Measurements from ENCODE around the gene RAB36. TPM values are rescaled to one million over a fixed set of nuclear protein-coding genes. Genes with fewer than 3 reads are reported as not detected.
A peak's percentile ranks its signal among the peaks of the same experiment; 100 is the strongest.

Gene RAB36
- total and polyA plus RNA-seq, 12 donors = 4.0 to 13.0 (median 7.2) TPM

GRCh38 chr22:23163665-23164064, 18.4 kb downstream of the RAB36 start:
- Histone ChIP-seq H3K4me3 (no peak overlapping the region), H3K9me3 (replicated peaks in 1 of 3) (no peaks in the 10 kb centered on the region), H3K27ac (no peak overlapping the region), H3K27me3 (no peaks in the 10 kb centered on the region), H3K36me3 (replicated peaks in 1 of 2) (no peaks in the 10 kb centered on the region), H3K4me1 (replicated peaks in 1 of 2) (no peaks in the 10 kb centered on the region)
- intact Hi-C loops (cut with DNase I) = no loop called here
- 61 to 90% (median 82%) methylated on average over 3 to 8 of the region's 8 CpGs for WGBS, 4 donors
- TF ChIP-seq CTCF (IDR thresholded peaks at IDR 0.05) = no peak
- no peak for TF ChIP-seq POLR2A (IDR thresholded peaks at IDR 0.05)
- DNase-seq = peak in 4 of 7 donors; percentile 35 to 69 (median 45)

- Histone ChIP-seq H3K4me1 (replicated peaks in 1 of 2) (no peaks in the 10 kb centered on the region), H3K4me3 (no peak overlapping the region), H3K27ac (no peak overlapping the region), H3K9me3 (replicated peaks in 1 of 3) (no peaks in the 10 kb centered on the region), H3K27me3 (no peaks in the 10 kb centered on the region), H3K36me3 (replicated peaks in 1 of 2) (no peaks in the 10 kb centered on the region)
- no peak for DNase-seq
- TF ChIP-seq POLR2A (IDR thresholded peaks at IDR 0.05) (no peak), CTCF (IDR thresholded peaks at IDR 0.05) (no peak)
- intact Hi-C loops (cut with DNase I) = no loop called here
- WGBS, 4 donors = 79 to 90% (median 82%) methylated on average over 10 to 11 of the region's 11 CpGs
Observed at GRCh38 chr22:23164091-23164490, 18.8 kb downstream of the RAB36 start.

- Histone ChIP-seq H3K27me3 (no peaks in the 10 kb centered on the region), H3K4me1 (replicated peaks in 1 of 2) (no peaks in the 10 kb centered on the region), H3K4me3 (no peak overlapping the region), H3K36me3 (replicated peaks in 1 of 2) (no peaks in the 10 kb centered on the region), H3K27ac (no peak overlapping the region), H3K9me3 (replicated peaks in 1 of 3) (no peaks in the 10 kb centered on the region)
- TF ChIP-seq CTCF (IDR thresholded peaks at IDR 0.05) (no peak), POLR2A (IDR thresholded peaks at IDR 0.05) (no peak)
- 64 to 82% (median 77%) methylated on average over 5 to 6 of the region's 6 CpGs for WGBS, 4 donors
- intact Hi-C loops (cut with DNase I) = no loop called here
- no peak for DNase-seq
Observed at GRCh38 chr22:23166042-23166831, 21.0 kb downstream of the RAB36 start.

GRCh38 chr22:23166841-23167616, 21.8 kb downstream of the RAB36 start:
- DNase-seq = no peak
- Histone ChIP-seq H3K4me3 (no peak overlapping the region), H3K27me3 (no peaks in the 10 kb centered on the region), H3K27ac (no peak overlapping the region), H3K9me3 (replicated peaks in 1 of 3) (no peaks in the 10 kb centered on the region), H3K36me3 (replicated peaks in 1 of 2) (no peaks in the 10 kb centered on the region), H3K4me1 (replicated peaks in 1 of 2) (no peaks in the 10 kb centered on the region)
- WGBS, 4 donors = 81 to 83% (median 82%) methylated on average over 5 to 10 of the region's 10 CpGs
- intact Hi-C loops (cut with DNase I) = no loop called here
- no peak for TF ChIP-seq CTCF (IDR thresholded peaks at IDR 0.05)
- TF ChIP-seq POLR2A (IDR thresholded peaks at IDR 0.05) = no peak

Data from adrenal gland (tissue), 12 donors.